Measurements from ENCODE around the gene DDT.
"Not testable (repeated sequence)": the region's sequence is repeated elsewhere in the genome, so short reads cannot be mapped to it uniquely, and the experiment has no call there.

Gene DDT

GRCh38 chr22:23974345-23974744 is at the start of gene DDT:
Gene DDT, minus strand, starts transcription at chr22:23974441. Its CDS starts 27 bp downstream, at chr22:23974414.
- in situ Hi-C loops (cut with MboI; ENCODE audit: low sequenced_read_pairs), result not testable (repeated sequence)

- in situ Hi-C loops (cut with MboI; ENCODE audit: low sequenced_read_pairs), result no loop called here
Measured at GRCh38 chr22:24023204-24023789, 49.1 kb upstream of the DDT start.

GRCh38 chr22:24021304-24021703 is 47.1 kb upstream of the DDT start:
- in situ Hi-C loops (cut with MboI; ENCODE audit: low sequenced_read_pairs), result no loop called here

GRCh38 chr22:24016156-24016555 is 41.9 kb upstream of the DDT start:
- in situ Hi-C loops (cut with MboI; ENCODE audit: low sequenced_read_pairs), result no loop called here

GRCh38 chr22:24011735-24012068 is 37.5 kb upstream of the DDT start:
- in situ Hi-C loops (cut with MboI; ENCODE audit: low sequenced_read_pairs), result no loop called here

GRCh38 chr22:24010018-24010391 is 35.8 kb upstream of the DDT start:
- in situ Hi-C loops (cut with MboI; ENCODE audit: low sequenced_read_pairs), result no loop called here

- in situ Hi-C loops (cut with MboI; ENCODE audit: low sequenced_read_pairs), result no loop called here
Measured at GRCh38 chr22:24009227-24010017, 35.2 kb upstream of the DDT start.

- in situ Hi-C loops (cut with MboI; ENCODE audit: low sequenced_read_pairs), result no loop called here
Measured at GRCh38 chr22:24008381-24009226, 34.4 kb upstream of the DDT start.

GRCh38 chr22:24008022-24008283 is 33.7 kb upstream of the DDT start:
- in situ Hi-C loops (cut with MboI; ENCODE audit: low sequenced_read_pairs), result no loop called here

GRCh38 chr22:24007253-24008021 is 33.2 kb upstream of the DDT start:
- in situ Hi-C loops (cut with MboI; ENCODE audit: low sequenced_read_pairs), result no loop called here

- in situ Hi-C loops (cut with MboI; ENCODE audit: low sequenced_read_pairs), result no loop called here
Measured at GRCh38 chr22:24006914-24007214, 32.6 kb upstream of the DDT start.

- in situ Hi-C loops (cut with MboI; ENCODE audit: low sequenced_read_pairs), result no loop called here
Measured at GRCh38 chr22:24006207-24006913, 32.1 kb upstream of the DDT start.

GRCh38 chr22:24005201-24005600 is 31.0 kb upstream of the DDT start, which contains the start of gene GSTT4:
Gene GSTT4, minus strand, starts transcription at chr22:24005453. Its CDS starts 97 bp downstream, at chr22:24005356.
- in situ Hi-C loops (cut with MboI; ENCODE audit: low sequenced_read_pairs), result no loop called here

GRCh38 chr22:24003887-24004286 is 29.6 kb upstream of the DDT start:
- in situ Hi-C loops (cut with MboI; ENCODE audit: low sequenced_read_pairs), result no loop called here

GRCh38 chr22:24002851-24003250 is 28.6 kb upstream of the DDT start:
- in situ Hi-C loops (cut with MboI; ENCODE audit: low sequenced_read_pairs), result no loop called here

GRCh38 chr22:24002272-24002671 is 28.0 kb upstream of the DDT start:
- in situ Hi-C loops (cut with MboI; ENCODE audit: low sequenced_read_pairs), result no loop called here

- in situ Hi-C loops (cut with MboI; ENCODE audit: low sequenced_read_pairs), result no loop called here
Measured at GRCh38 chr22:24001314-24001713, 27.1 kb upstream of the DDT start.

GRCh38 chr22:23999779-24000178 is 25.5 kb upstream of the DDT start:
- in situ Hi-C loops (cut with MboI; ENCODE audit: low sequenced_read_pairs), result not testable (repeated sequence)

GRCh38 chr22:23997092-23997491 is 22.9 kb upstream of the DDT start:
- in situ Hi-C loops (cut with MboI; ENCODE audit: low sequenced_read_pairs), result no loop called here

- in situ Hi-C loops (cut with MboI; ENCODE audit: low sequenced_read_pairs), result not testable (repeated sequence)
Measured at GRCh38 chr22:23993581-23994177, 19.4 kb upstream of the DDT start.

Measured in HL-60/S4 treated with phorbol 12-myristate 13-acetate at 8.2 ng/mL for 4 days and 3 days (cell line).